IMR-90 (cell line): ENCODE results near the gene HEXA. TPM values are rescaled to one million over a fixed set of nuclear protein-coding genes. Genes with fewer than 3 reads are reported as not detected.

ENCODE experiments used
- ATAC-seq: fragments of 200-7000 bp; cut with Tn5 transposase; 2 replicates; pipeline ENCODE4 v1.9.1; 2020; ENCODE audit warnings: low read depth, mild to moderate bottlenecking, moderate library complexity
- BruUV-seq: library from RNA; stranded (reverse); fragments of 400-500 nt; replicated peaks from 2 replicates; lab custom pipeline; 2021; lab: Mats Ljungman, UMichigan
- CTCF ChIA-PET: fragments of 300-600 bp; formaldehyde crosslinking; extraction: SDS; loops from one replicate; lab custom pipeline; 2021; ENCODE audit warnings: antibody characterized with exemption; lab: Yijun Ruan, JAX
- POLR2A ChIA-PET: fragments of 300-600 bp; sonication (Branson Sonifier 250); formaldehyde crosslinking; loops from one replicate; lab custom pipeline; 2022; ENCODE audit warnings: antibody characterized with exemption; ENCODE audit not compliant: unreplicated experiment; lab: Charles Lee
- DNase-seq: peaks from one replicate; pipeline ENCODE4 v3.0.0; 2013
- H2AFZ ChIP-seq: replicated peaks from 2 replicates; pipeline ENCODE3; 2013; ENCODE audit warnings: low read length, mild to moderate bottlenecking; ENCODE audit not compliant: poor library complexity
- H2AK5ac ChIP-seq: 2 replicates; pipeline ENCODE4 v1.6.1; 2013; ENCODE audit warnings: low read depth, low read length, inconsistent platforms
- H2AK9ac ChIP-seq: replicated peaks from 2 replicates; pipeline ENCODE3; 2013; ENCODE audit warnings: mild to moderate bottlenecking, low read depth, low read length, moderate library complexity; ENCODE audit not compliant: poor library complexity
- H2BK120ac ChIP-seq: 2 replicates; pipeline ENCODE4 v1.6.1; 2013; ENCODE audit warnings: low read depth, low read length, inconsistent platforms
- H2BK15ac ChIP-seq: 3 replicates; pipeline ENCODE4 v1.6.1; 2013; ENCODE audit warnings: low read depth, low read length, inconsistent platforms
- H2BK20ac ChIP-seq: 2 replicates; pipeline ENCODE4 v1.6.1; 2013; ENCODE audit warnings: low read depth, mild to moderate bottlenecking, inconsistent platforms, low read length, moderate library complexity
- H2BK5ac ChIP-seq: 2 replicates; pipeline ENCODE4 v1.6.1; 2013; ENCODE audit warnings: mild to moderate bottlenecking, low read depth, low read length, inconsistent platforms; ENCODE audit not compliant: poor library complexity, severe bottlenecking
- H3K14ac ChIP-seq: replicated peaks from 2 replicates; pipeline ENCODE4 v1.6.1; 2013; ENCODE audit warnings: low read depth, low read length, inconsistent platforms
- H3K18ac ChIP-seq: 2 replicates; pipeline ENCODE4 v1.6.1; 2013; ENCODE audit warnings: low read depth, low read length, control low read depth
- H3K23ac ChIP-seq: 2 replicates; pipeline ENCODE4 v1.6.1; 2013; ENCODE audit warnings: low read depth, low read length, inconsistent platforms
- H3K27ac ChIP-seq: 2 replicates; pipeline ENCODE4 v1.5.1; 2013; ENCODE audit warnings: mild to moderate bottlenecking, control low read depth, low read length; ENCODE audit not compliant: insufficient read depth
- H3K27me3 ChIP-seq: 2 replicates; pipeline ENCODE4 v1.6.1; 2013; ENCODE audit warnings: low read length; ENCODE audit not compliant: control insufficient read depth, insufficient read depth
- H3K36me3 ChIP-seq: 2 replicates; pipeline ENCODE4 v1.6.1; 2013; ENCODE audit warnings: low read length, mixed read lengths; ENCODE audit not compliant: control insufficient read depth, insufficient read depth
- H3K4ac ChIP-seq: 2 replicates; pipeline ENCODE4 v1.6.1; 2013; ENCODE audit warnings: low read depth, low read length, inconsistent platforms
- H3K4me1 ChIP-seq: 2 replicates; pipeline ENCODE4 v1.6.1; 2013; ENCODE audit warnings: low read length, mixed read lengths; ENCODE audit not compliant: control insufficient read depth, insufficient read depth
- H3K4me2 ChIP-seq: 2 replicates; pipeline ENCODE4 v1.6.1; 2013; ENCODE audit warnings: low read depth, mild to moderate bottlenecking, control low read depth, low read length, moderate library complexity
- H3K4me3 ChIP-seq: 2 replicates; pipeline ENCODE4 v1.5.1; 2013; ENCODE audit warnings: low read depth, mild to moderate bottlenecking, control low read depth, low read length, moderate library complexity; ENCODE audit not compliant: insufficient read depth
- H3K56ac ChIP-seq: 2 replicates; pipeline ENCODE4 v1.6.1; 2013; ENCODE audit warnings: low read length, inconsistent platforms; ENCODE audit not compliant: insufficient read depth; ENCODE audit errors: extremely low read depth
- H3K79me1 ChIP-seq, 2 experiments: 2 replicates each; pipeline ENCODE4 v1.6.1; 2013; ENCODE audit warnings: low read length in 2 of 2, inconsistent platforms in 1 of 2, low read depth in 1 of 2
- H3K9ac ChIP-seq: 2 replicates; pipeline ENCODE4 v1.6.1; 2013; ENCODE audit warnings: low read depth, low read length, control low read depth
- H3K9me1 ChIP-seq: 2 replicates; pipeline ENCODE4 v1.6.1; 2013; ENCODE audit warnings: low read length, inconsistent platforms; ENCODE audit not compliant: insufficient read depth
- H3K9me3 ChIP-seq: 2 replicates; pipeline ENCODE4 v1.6.1; 2013; ENCODE audit warnings: low read length; ENCODE audit not compliant: control insufficient read depth, insufficient read depth
- H4K20me1 ChIP-seq: 2 replicates; pipeline ENCODE4 v1.6.1; 2013; ENCODE audit warnings: low read length, inconsistent platforms; ENCODE audit not compliant: insufficient read depth
- H4K5ac ChIP-seq: 2 replicates; pipeline ENCODE4 v1.6.1; 2013; ENCODE audit warnings: mild to moderate bottlenecking, low read depth, low read length, control low read depth
- H4K8ac ChIP-seq, 2 experiments: 2 replicates each; pipeline ENCODE4 v1.6.1; 2013; ENCODE audit warnings: low read depth in 2 of 2, low read length in 2 of 2, control low read depth in 1 of 2, inconsistent platforms in 1 of 2
- H4K91ac ChIP-seq: 2 replicates; pipeline ENCODE4 v1.6.1; 2013; ENCODE audit warnings: low read depth, low read length, inconsistent platforms; ENCODE audit not compliant: insufficient read depth
- BHLHE40 ChIP-seq: fragments of 150-350 bp; IDR thresholded peaks from 2 replicates; pipeline ENCODE4 v1.6.1; 2016; ENCODE audit warnings: mild to moderate bottlenecking, low read depth, low read length
- CEBPB ChIP-seq: IDR thresholded peaks from 2 replicates; pipeline ENCODE4 v1.6.1; 2012; ENCODE audit warnings: low read depth, low read length, improper control_type of control experiment
- CHD1 ChIP-seq: IDR thresholded peaks from 2 replicates; pipeline ENCODE4 v1.6.1; 2012; ENCODE audit warnings: low read depth, low read length, improper control_type of control experiment
- FOS ChIP-seq: fragments of 150-350 bp; IDR thresholded peaks from 2 replicates; pipeline ENCODE4 v1.6.1; 2016; ENCODE audit warnings: low read depth, low read length
- MAFK ChIP-seq: IDR thresholded peaks from 2 replicates; pipeline ENCODE4 v1.6.1; 2012; ENCODE audit warnings: low read depth, low read length, improper control_type of control experiment
- MAZ ChIP-seq: IDR thresholded peaks from 2 replicates; pipeline ENCODE4 v1.6.1; 2012; ENCODE audit warnings: low read depth, mild to moderate bottlenecking, low read length, improper control_type of control experiment, moderate library complexity, borderline replicate concordance
- MXI1 ChIP-seq: IDR thresholded peaks from 2 replicates; pipeline ENCODE4 v1.6.1; 2012; ENCODE audit warnings: low read depth, mild to moderate bottlenecking, low read length, moderate library complexity, borderline replicate concordance
- NFE2L2 ChIP-seq: fragments of 150-350 bp; IDR thresholded peaks from 2 replicates; pipeline ENCODE4 v1.6.1; 2016; ENCODE audit warnings: low read depth, mild to moderate bottlenecking, low read length
- POLR2A ChIP-seq: IDR thresholded peaks from 2 replicates; pipeline ENCODE4 v1.6.1; 2012; ENCODE audit warnings: mild to moderate bottlenecking, low read depth, low read length
- RAD21 ChIP-seq: IDR thresholded peaks from 2 replicates; pipeline ENCODE4 v1.6.1; 2012; ENCODE audit warnings: low read length, improper control_type of control experiment
- RCOR1 ChIP-seq: IDR thresholded peaks from 2 replicates; pipeline ENCODE4 v1.6.1; 2012; ENCODE audit warnings: mild to moderate bottlenecking, low read length, improper control_type of control experiment; ENCODE audit not compliant: insufficient replicate concordance
- RFX5 ChIP-seq: IDR thresholded peaks from 2 replicates; pipeline ENCODE4 v1.8.0; 2012; ENCODE audit warnings: low read depth, mild to moderate bottlenecking, low read length, moderate library complexity
- SMC3 ChIP-seq: fragments of 150-350 bp; IDR thresholded peaks from 2 replicates; pipeline ENCODE4 v1.6.1; 2016; ENCODE audit warnings: low read depth, mild to moderate bottlenecking, antibody characterized with exemption, low read length, moderate library complexity
- WGBS, 2 experiments: methylation state at CpG; one replicate each; pipeline versions ENCODE4 v1.1.5 to v1.1.7; 2013; ENCODE audit warnings: missing lambda C conversion rate in 2 of 2; ENCODE audit not compliant: insufficient read length in 1 of 2; ENCODE audit errors: extremely low coverage in 2 of 2; 5-methylcytosine and 5-hydroxymethylcytosine counted together
- dilution Hi-C: fragments of 300-500 bp; cut with HindIII; formaldehyde crosslinking; loops from one replicate; pipeline ENCODE4 v1.14.3; 2018; ENCODE audit warnings: low sequenced_read_pairs; ENCODE audit not compliant: unreplicated experiment
- in situ Hi-C: fragments of 300-500 bp; cut with MboI; formaldehyde crosslinking; loops from 3 replicates; pipeline ENCODE4 v1.14.3; 2019; ENCODE audit warnings: low sequenced_read_pairs, inconsistent platforms, mixed read lengths
- intact Hi-C: fragments of 100-400 bp; cut with micrococcal nuclease; formaldehyde crosslinking; loops from 2 replicates; pipeline ENCODE4 v1.10.0; 2022
- polyA plus RNA-seq, 3 experiments: library from polyadenylated mRNA; depleted of rRNA; stranded (reverse); fragments of >200 nt; gene quantifications; 2 replicates each; pipeline ENCODE4 v1.2.3, GENCODE V29; 2012; ENCODE audit warnings: low replicate concordance in 1 of 3
- total RNA-seq: library from RNA; depleted of rRNA; stranded (reverse); fragments of >200 nt; gene quantifications from 2 replicates; pipeline ENCODE4 v1.2.3, GENCODE V29; 2012
- TF ChIP-seq, protein P1 (sequence below): fragments of 150-350 bp; IDR thresholded peaks from 2 replicates; pipeline ENCODE4 v1.6.1; 2017; ENCODE audit warnings: mild to moderate bottlenecking, antibody characterized with exemption, low read length, low read depth
- TF ChIP-seq, protein P2 (sequence below): conservative IDR thresholded peaks from 2 replicates; pipeline ENCODE4 v1.5.1; 2012; ENCODE audit warnings: mild to moderate bottlenecking, low read depth, low read length, improper control_type of control experiment
- TF ChIP-seq, protein P3 (sequence below): fragments of 150-350 bp; IDR thresholded peaks from 2 replicates; pipeline ENCODE4 v1.6.1; 2016; ENCODE audit warnings: low read depth, mild to moderate bottlenecking, low read length, moderate library complexity, borderline replicate concordance

Gene HEXA
- total and polyA plus RNA-seq, 2 of the 4 experiments (the other 2 are of a cell fraction) = 19.4 to 115 TPM

GRCh38 chr15:72369964-72370363, 5.8 kb downstream of the HEXA start:
- Histone ChIP-seq H2AFZ (no peak overlapping the region), H3K27me3 (no peaks in the 10 kb centered on the region), H4K91ac (no peak overlapping the region), H3K27ac (no peak overlapping the region), H3K18ac (no peak overlapping the region), H3K79me1 (peaks cover 31 to 68% of the 10 kb centered on the region in 2 experiments), H2BK20ac (no peak overlapping the region), H3K4me2 (no peak overlapping the region), H2AK9ac (no peak overlapping the region), H2BK5ac (no peak overlapping the region), H2AK5ac (no peak overlapping the region), H3K9me1 (peaks cover 6% of the 10 kb centered on the region; the same call in 1 of the 2 replicates), H3K23ac (no peak overlapping the region), H3K56ac (no peak overlapping the region), H3K9me3 (no peaks in the 10 kb centered on the region), H3K36me3 (peaks cover 3% of the 10 kb centered on the region; the same call in 1 of the 2 replicates), H3K4me3 (no peak overlapping the region), H3K4ac (no peak overlapping the region), H3K4me1 (no peaks in the 10 kb centered on the region), H3K14ac (no peak overlapping the region), H2BK120ac (no peak overlapping the region), H4K5ac (no peak overlapping the region), H4K8ac (no peak overlapping the region), H2BK15ac (no peak overlapping the region), H3K9ac (no peak overlapping the region), H4K20me1 (peaks cover 13% of the 10 kb centered on the region; the same call in 1 of the 2 replicates)
- ChIA-PET CTCF (interaction anchor here (0.6 to 0.7 kb wide), 2 partner anchors 16 to 21 kb away, joined by 3 to 4 read pairs; no protein-coding TSS in a partner anchor), POLR2A (no interaction called here)
- intact Hi-C loops (no loop called here), in situ Hi-C loops (no loop called here), dilution Hi-C loops (no loop called here)
- DNase-seq = no peak
- TF ChIP-seq MAZ = no peak
- TF ChIP-seq CEBPB = no peak
- TF ChIP-seq, protein P1, sequence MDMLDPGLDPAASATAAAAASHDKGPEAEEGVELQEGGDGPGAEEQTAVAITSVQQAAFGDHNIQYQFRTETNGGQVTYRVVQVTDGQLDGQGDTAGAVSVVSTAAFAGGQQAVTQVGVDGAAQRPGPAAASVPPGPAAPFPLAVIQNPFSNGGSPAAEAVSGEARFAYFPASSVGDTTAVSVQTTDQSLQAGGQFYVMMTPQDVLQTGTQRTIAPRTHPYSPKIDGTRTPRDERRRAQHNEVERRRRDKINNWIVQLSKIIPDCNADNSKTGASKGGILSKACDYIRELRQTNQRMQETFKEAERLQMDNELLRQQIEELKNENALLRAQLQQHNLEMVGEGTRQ = no peak
- no peak for TF ChIP-seq SMC3
- no peak for TF ChIP-seq BHLHE40
- TF ChIP-seq MAFK = no peak
- TF ChIP-seq RCOR1 = no peak
- TF ChIP-seq MXI1 = no peak
- TF ChIP-seq, protein P2, sequence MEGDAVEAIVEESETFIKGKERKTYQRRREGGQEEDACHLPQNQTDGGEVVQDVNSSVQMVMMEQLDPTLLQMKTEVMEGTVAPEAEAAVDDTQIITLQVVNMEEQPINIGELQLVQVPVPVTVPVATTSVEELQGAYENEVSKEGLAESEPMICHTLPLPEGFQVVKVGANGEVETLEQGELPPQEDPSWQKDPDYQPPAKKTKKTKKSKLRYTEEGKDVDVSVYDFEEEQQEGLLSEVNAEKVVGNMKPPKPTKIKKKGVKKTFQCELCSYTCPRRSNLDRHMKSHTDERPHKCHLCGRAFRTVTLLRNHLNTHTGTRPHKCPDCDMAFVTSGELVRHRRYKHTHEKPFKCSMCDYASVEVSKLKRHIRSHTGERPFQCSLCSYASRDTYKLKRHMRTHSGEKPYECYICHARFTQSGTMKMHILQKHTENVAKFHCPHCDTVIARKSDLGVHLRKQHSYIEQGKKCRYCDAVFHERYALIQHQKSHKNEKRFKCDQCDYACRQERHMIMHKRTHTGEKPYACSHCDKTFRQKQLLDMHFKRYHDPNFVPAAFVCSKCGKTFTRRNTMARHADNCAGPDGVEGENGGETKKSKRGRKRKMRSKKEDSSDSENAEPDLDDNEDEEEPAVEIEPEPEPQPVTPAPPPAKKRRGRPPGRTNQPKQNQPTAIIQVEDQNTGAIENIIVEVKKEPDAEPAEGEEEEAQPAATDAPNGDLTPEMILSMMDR = no peak
- TF ChIP-seq RAD21 = no peak
- TF ChIP-seq RFX5 = no peak
- no peak for TF ChIP-seq FOS
- TF ChIP-seq POLR2A = no peak
- TF ChIP-seq NFE2L2 = no peak
- TF ChIP-seq, protein P3, sequence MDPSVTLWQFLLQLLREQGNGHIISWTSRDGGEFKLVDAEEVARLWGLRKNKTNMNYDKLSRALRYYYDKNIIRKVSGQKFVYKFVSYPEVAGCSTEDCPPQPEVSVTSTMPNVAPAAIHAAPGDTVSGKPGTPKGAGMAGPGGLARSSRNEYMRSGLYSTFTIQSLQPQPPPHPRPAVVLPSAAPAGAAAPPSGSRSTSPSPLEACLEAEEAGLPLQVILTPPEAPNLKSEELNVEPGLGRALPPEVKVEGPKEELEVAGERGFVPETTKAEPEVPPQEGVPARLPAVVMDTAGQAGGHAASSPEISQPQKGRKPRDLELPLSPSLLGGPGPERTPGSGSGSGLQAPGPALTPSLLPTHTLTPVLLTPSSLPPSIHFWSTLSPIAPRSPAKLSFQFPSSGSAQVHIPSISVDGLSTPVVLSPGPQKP = no peak
- no peak for TF ChIP-seq CHD1
- 0 out of 2 replicates have a peak, but pooled peaks have one; percentile 44 for ATAC-seq
- no TSS peak for BruUV-seq
- WGBS, 2 experiments = no CpG with 5 or more reads among the region's 1 CpG
